Measurements from ENCODE around the gene PCDHGA7. TPM values are rescaled to one million over a fixed set of nuclear protein-coding genes. Genes with fewer than 3 reads are reported as not detected.
"Not testable (repeated sequence)": the region's sequence is repeated elsewhere in the genome, so short reads cannot be mapped to it uniquely, and the experiment has no call there.

Gene PCDHGA7
- total and polyA plus RNA-seq, 2 donors (not counting 3 experiments of a cell fraction or from before 2014, with no cell fraction given): 0.84 to 1.8 TPM

DNA sequence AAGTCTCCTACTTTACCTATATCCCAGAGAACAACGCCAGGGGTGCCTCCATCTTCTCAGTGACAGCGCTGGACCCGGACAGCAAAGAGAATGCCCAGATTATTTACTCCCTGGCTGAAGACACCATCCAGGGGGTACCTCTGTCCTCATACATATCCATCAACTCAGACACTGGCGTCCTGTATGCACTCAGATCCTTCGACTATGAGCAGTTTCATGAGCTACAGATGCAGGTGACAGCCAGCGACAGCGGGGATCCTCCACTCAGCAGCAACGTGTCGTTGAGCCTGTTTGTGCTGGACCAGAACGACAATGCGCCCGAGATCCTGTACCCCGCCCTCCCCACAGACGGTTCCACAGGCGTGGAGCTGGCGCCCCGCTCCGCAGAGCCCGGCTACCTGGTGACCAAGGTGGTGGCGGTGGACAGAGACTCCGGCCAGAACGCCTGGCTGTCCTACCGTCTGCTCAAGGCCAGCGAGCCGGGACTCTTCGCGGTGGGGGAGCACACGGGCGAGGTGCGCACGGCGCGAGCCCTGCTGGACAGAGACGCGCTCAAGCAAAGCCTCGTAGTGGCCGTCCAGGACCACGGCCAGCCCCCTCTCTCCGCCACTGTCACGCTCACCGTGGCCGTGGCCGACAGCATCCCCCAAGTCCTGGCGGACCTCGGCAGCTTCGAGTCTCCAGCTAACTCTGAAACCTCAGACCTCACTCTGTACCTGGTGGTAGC lies 32.2 kb downstream of the PCDHGA7 start:
- H3K4me1 ChIP-seq (ENCODE audit: control insufficient read depth, extremely low read depth, insufficient read depth, low read length); H4K20me1 ChIP-seq (replicated peaks; ENCODE audit: control insufficient read depth, extremely low read depth, insufficient read depth, low read length); H3K27ac ChIP-seq (ENCODE audit: insufficient read depth, low read depth, low read length); dilution Hi-C loops (cut with MboI; ENCODE audit: extremely low pct_ligation_motif_present, low sequenced_read_pairs); H3K4me2 ChIP-seq (ENCODE audit: insufficient read depth, low read length); H3K9ac ChIP-seq (replicated peaks; ENCODE audit: extremely low read depth, insufficient read depth, low read length); H3K4me3 ChIP-seq (replicated peaks in 1 of 3; ENCODE audit: insufficient read depth in 1 of 3, low read depth in 1 of 3, low read length in 3 of 3); H3K9me1 ChIP-seq (replicated peaks; ENCODE audit: control insufficient read depth, extremely low read depth, insufficient read depth, low read length); FAIRE-seq; H3K36me3 ChIP-seq (ENCODE audit: control insufficient read depth in 2 of 2, extremely low read depth in 1 of 2, insufficient read depth in 2 of 2, low read length in 2 of 2); intact Hi-C loops (cut with micrococcal nuclease); POLR2A ChIA-PET; BruUV-seq (replicated peaks); DNase-seq (ENCODE audit: low read depth, low spot score); H2AFZ ChIP-seq (ENCODE audit: low read depth, low read length); H3K79me2 ChIP-seq (ENCODE audit: control insufficient read depth, insufficient read depth, low read length); H3K9me3 ChIP-seq (replicated peaks; ENCODE audit: control insufficient read depth, insufficient read depth, low read length): not testable (repeated sequence)
- CTCF ChIA-PET: interaction anchor here (1.2 to 11.3 kb wide), 6 partner anchors 12 to 148 kb away, joined by 3 to 335 read pairs (median 44); partner anchors contain the start of genes PCDHGA12 and PCDHGA8
- TF ChIP-seq EZH2 (IDR thresholded peaks at IDR 0.05; ENCODE audit: borderline replicate concordance, low read depth, low read length, severe bottlenecking): peak; percentile 76
- peaks cover 48 to 84% of the 10 kb centered on the region in 2 experiments for H3K27me3 ChIP-seq (ENCODE audit: control insufficient read depth in 2 of 2, insufficient read depth in 2 of 2, low read length in 2 of 2)

DNA sequence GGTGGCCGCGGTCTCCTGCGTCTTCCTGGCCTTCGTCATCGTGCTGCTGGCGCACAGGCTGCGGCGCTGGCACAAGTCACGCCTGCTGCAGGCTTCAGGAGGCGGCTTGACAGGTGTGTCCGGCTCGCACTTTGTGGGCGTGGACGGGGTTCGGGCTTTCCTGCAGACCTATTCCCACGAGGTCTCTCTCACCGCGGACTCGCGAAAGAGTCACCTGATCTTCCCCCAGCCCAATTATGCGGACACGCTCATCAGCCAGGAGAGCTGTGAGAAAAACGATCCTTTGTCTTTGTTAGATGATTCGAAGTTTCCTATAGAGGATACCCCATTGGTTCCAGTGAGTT lies 32.7 kb downstream of the PCDHGA7 start:
- DNase-seq (ENCODE audit: low read depth, low spot score); FAIRE-seq; H3K9me3 ChIP-seq (replicated peaks; ENCODE audit: control insufficient read depth, insufficient read depth, low read length); BruUV-seq (replicated peaks); H3K9ac ChIP-seq (replicated peaks; ENCODE audit: extremely low read depth, insufficient read depth, low read length); H4K20me1 ChIP-seq (replicated peaks; ENCODE audit: control insufficient read depth, extremely low read depth, insufficient read depth, low read length); dilution Hi-C loops (cut with MboI; ENCODE audit: extremely low pct_ligation_motif_present, low sequenced_read_pairs); POLR2A ChIA-PET; H3K4me3 ChIP-seq (replicated peaks in 1 of 3; ENCODE audit: insufficient read depth in 1 of 3, low read depth in 1 of 3, low read length in 3 of 3); H2AFZ ChIP-seq (ENCODE audit: low read depth, low read length); H3K79me2 ChIP-seq (ENCODE audit: control insufficient read depth, insufficient read depth, low read length); H3K9me1 ChIP-seq (replicated peaks; ENCODE audit: control insufficient read depth, extremely low read depth, insufficient read depth, low read length); H3K4me1 ChIP-seq (ENCODE audit: control insufficient read depth, extremely low read depth, insufficient read depth, low read length); H3K36me3 ChIP-seq (ENCODE audit: control insufficient read depth in 2 of 2, extremely low read depth in 1 of 2, insufficient read depth in 2 of 2, low read length in 2 of 2); H3K4me2 ChIP-seq (ENCODE audit: insufficient read depth, low read length); H3K27ac ChIP-seq (ENCODE audit: insufficient read depth, low read depth, low read length); intact Hi-C loops (cut with micrococcal nuclease): not testable (repeated sequence)
- peaks cover 45 to 84% of the 10 kb centered on the region in 2 experiments for H3K27me3 ChIP-seq (ENCODE audit: control insufficient read depth in 2 of 2, insufficient read depth in 2 of 2, low read length in 2 of 2)
- CTCF ChIA-PET: interaction anchor here (1.0 to 11.3 kb wide), 4 partner anchors 12 to 148 kb away, joined by 3 to 335 read pairs (median 32); no protein-coding TSS in a partner anchor
